Activated T-cell treated with anti-CD3 and anti-CD28 coated beads, Interleukin-2, amount 50 U/mL, for 4 hours (primary cell): ENCODE data around the gene RNF186. TPM values are rescaled to one million over a fixed set of nuclear protein-coding genes. Genes with fewer than 3 reads are reported as not detected.
"Not testable (repeated sequence)": the region's sequence is repeated elsewhere in the genome, so short reads cannot be mapped to it uniquely, and the experiment has no call there.

Experiments used
- ATAC-seq, 2 donors: fragments of 200-7000 bp; cut with Tn5 transposase; one replicate each; pipeline ENCODE4 v1.10.0; 2021
- DNase-seq: peaks from one replicate; pipeline ENCODE4 v3.0.0-alpha.2; 2020
- H3K27me3 Mint-ChIP-seq: one replicate; pipeline ENCODE4 v1.8.0; 2021; ENCODE audit warnings: low read depth, mixed read lengths
- H3K36me3 Mint-ChIP-seq: one replicate; pipeline ENCODE4 v1.8.0; 2022; ENCODE audit warnings: mixed read lengths; ENCODE audit not compliant: insufficient read depth
- H3K4me1 Mint-ChIP-seq: one replicate; pipeline ENCODE4 v1.8.0; 2021; ENCODE audit warnings: low read depth, mixed read lengths
- H3K4me3 Mint-ChIP-seq: one replicate; pipeline ENCODE4 v1.8.0; 2021; ENCODE audit warnings: mild to moderate bottlenecking, moderate library complexity, mixed read lengths
- H3K9me3 Mint-ChIP-seq: one replicate; pipeline ENCODE4 v1.8.0; 2021; ENCODE audit warnings: mixed read lengths
- total RNA-seq, 3 donors: library from RNA; stranded (reverse); gene quantifications; one replicate each; pipeline ENCODE4 v1.2.1, GENCODE V29; 2021

The RNF186 gene
- not detected for total RNA-seq

DNA sequence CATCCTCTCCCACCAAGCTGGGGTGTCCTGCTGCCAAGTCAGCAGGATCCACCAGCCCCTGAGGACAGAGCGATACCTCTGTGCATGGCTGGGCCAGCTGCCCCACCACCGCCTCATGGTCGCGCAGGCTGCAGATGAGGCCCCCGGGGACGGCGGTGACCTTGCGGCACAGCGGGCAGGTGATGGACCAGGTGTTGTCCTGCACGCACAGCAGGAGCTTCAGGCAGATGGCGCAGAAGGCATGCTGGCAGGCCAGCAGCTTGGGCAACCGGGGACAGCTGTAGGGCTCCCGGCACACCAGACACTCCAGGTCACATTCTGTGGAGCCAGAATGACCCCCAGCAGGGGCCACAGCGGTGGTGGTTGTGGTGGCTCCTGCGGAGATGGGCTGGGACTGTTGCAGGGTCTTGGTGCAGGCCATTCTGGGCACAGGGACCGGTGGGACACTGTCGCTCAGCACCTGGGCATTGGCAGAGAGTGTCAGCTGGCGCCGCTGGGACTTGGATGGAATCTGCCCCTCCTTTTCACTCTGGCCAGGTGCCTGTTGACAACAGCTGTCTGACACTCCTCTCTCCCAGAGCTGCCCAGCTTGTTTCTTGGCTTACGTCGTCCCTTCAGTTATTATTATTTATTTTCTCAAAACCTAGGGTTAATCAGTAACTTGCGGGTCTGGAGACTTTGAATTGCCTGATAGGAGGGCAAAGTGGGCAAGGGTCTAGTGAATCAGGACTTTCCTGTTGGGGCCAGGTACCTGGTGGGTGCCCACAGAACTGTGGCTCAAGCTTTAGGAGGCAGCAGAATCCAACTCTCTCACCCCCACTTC lies at the start of gene RNF186:
Gene RNF186, minus strand, starts transcription at position 603 of the 823 bp plus-strand sequence. Its CDS starts 182 bp downstream, at position 421.
- Mint-ChIP-seq H3K27me3 (peaks cover 5% of the 10 kb centered on the region), H3K4me3 (no peak within 1 kb of the TSS), H3K9me3 (no peaks in the 10 kb centered on the region), H3K36me3 (no peaks in the 10 kb centered on the region), H3K4me1 (no peaks in the 10 kb centered on the region)
- no peak for DNase-seq
- ATAC-seq = no peak

GRCh38 chr1:19864570-19865160 lies 49.6 kb upstream of the RNF186 start:
- no peak for ATAC-seq
- no peaks in the 10 kb centered on the region for H3K4me1 Mint-ChIP-seq
- peaks cover 6% of the 10 kb centered on the region for H3K9me3 Mint-ChIP-seq
- H3K4me3 Mint-ChIP-seq = no peak overlapping the region
- peaks cover 42% of the 10 kb centered on the region for H3K27me3 Mint-ChIP-seq
- no peaks in the 10 kb centered on the region for H3K36me3 Mint-ChIP-seq
- DNase-seq = no peak

DNA sequence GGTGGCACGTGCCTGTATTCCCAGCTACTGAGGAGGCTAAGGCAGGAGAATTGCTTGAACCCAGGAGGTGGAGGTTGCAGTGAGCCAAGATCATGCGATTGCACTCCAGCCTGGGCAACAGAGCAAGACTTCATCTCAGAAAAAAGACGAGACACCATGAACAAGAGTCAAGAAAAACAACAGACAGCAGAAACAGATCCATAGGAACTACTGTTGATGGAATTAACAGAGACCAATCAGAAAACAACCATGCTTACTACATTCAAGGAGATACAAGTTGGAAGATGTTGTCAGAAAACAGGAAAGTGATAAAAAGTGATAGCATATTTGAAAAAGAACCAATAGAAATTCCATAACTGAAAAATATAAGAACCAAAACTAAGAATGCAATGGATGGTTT lies 47.9 kb upstream of the RNF186 start:
- ATAC-seq (no peak), DNase-seq (no peak)
- Mint-ChIP-seq H3K36me3 (no peaks in the 10 kb centered on the region), H3K4me3 (no peak overlapping the region), H3K27me3 (peaks cover 40% of the 10 kb centered on the region), H3K4me1 (no peaks in the 10 kb centered on the region), H3K9me3 (peaks cover 6% of the 10 kb centered on the region)

- no peak for ATAC-seq
- Mint-ChIP-seq H3K4me3 (no peak overlapping the region), H3K36me3 (no peaks in the 10 kb centered on the region), H3K9me3 (peaks cover 6% of the 10 kb centered on the region), H3K4me1 (no peaks in the 10 kb centered on the region), H3K27me3 (peaks cover 44% of the 10 kb centered on the region)
- DNase-seq = no peak
Measured at GRCh38 chr1:19861842-19862530, 46.9 kb upstream of the RNF186 start.

DNA sequence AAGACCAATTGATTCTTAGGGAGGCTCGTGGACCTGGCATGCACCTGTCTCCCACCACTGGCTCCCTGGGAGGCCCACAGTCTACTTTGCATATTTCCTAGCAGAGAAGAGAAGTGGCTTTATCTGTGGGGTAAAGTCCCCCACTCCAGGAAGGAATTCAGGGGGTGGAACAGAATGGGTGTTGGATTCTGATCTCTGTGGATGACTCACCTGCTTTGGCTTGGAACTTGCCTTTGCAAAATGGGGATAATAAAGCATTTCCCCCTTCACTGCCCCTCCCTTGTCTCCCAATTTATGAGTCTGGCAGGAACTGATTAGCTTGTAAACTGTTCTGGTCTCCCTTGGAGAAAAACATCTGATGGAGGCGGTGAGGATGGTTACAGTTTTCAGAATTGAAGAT lies 46.0 kb upstream of the RNF186 start:
- no peaks in the 10 kb centered on the region for H3K36me3 Mint-ChIP-seq
- H3K4me3 Mint-ChIP-seq = no peak overlapping the region
- peaks cover 6% of the 10 kb centered on the region for H3K9me3 Mint-ChIP-seq
- H3K27me3 Mint-ChIP-seq = peaks cover 46% of the 10 kb centered on the region
- H3K4me1 Mint-ChIP-seq = no peaks in the 10 kb centered on the region
- DNase-seq (no peak), ATAC-seq (no peak)

DNA sequence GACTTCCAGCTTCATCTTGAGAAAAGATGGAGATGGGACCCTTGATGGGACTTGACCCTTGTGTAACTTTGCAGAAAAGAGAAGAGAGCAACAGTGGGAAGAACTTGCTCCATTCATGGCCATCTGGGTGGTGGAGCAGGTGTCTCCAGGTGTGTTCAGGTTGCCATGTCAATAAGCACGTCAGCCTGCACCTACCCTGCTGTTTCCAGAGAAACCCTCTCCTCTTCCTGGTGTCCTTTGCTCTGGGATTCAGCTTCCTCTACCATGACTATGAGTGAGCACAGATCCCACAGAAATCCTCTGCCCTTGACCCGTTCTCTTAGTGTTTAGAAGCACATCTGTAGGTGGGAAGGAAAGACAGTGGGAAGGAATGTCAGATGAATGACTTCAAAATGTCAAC lies 45.3 kb upstream of the RNF186 start:
- Mint-ChIP-seq H3K9me3 (peaks cover 6% of the 10 kb centered on the region), H3K27me3 (peaks cover 44% of the 10 kb centered on the region), H3K4me3 (no peak overlapping the region), H3K36me3 (no peaks in the 10 kb centered on the region), H3K4me1 (no peaks in the 10 kb centered on the region)
- DNase-seq (no peak), ATAC-seq (no peak)

GRCh38 chr1:19859876-19860275 lies 44.8 kb upstream of the RNF186 start:
- Mint-ChIP-seq H3K4me1 (no peaks in the 10 kb centered on the region), H3K36me3 (no peaks in the 10 kb centered on the region), H3K27me3 (peaks cover 43% of the 10 kb centered on the region), H3K9me3 (peaks cover 6% of the 10 kb centered on the region), H3K4me3 (no peak overlapping the region)
- no peak for DNase-seq
- no peak for ATAC-seq

GRCh38 chr1:19858893-19859292 lies 43.8 kb upstream of the RNF186 start:
- H3K9me3 Mint-ChIP-seq = peaks cover 6% of the 10 kb centered on the region
- ATAC-seq = no peak
- H3K4me3 Mint-ChIP-seq = no peak overlapping the region
- no peaks in the 10 kb centered on the region for H3K36me3 Mint-ChIP-seq
- no peaks in the 10 kb centered on the region for H3K4me1 Mint-ChIP-seq
- no peak for DNase-seq
- H3K27me3 Mint-ChIP-seq = peaks cover 35% of the 10 kb centered on the region

- Mint-ChIP-seq H3K4me1 (no peaks in the 10 kb centered on the region), H3K9me3 (no peaks in the 10 kb centered on the region), H3K4me3 (no peak overlapping the region), H3K27me3 (peaks cover 22% of the 10 kb centered on the region), H3K36me3 (no peaks in the 10 kb centered on the region)
- DNase-seq (no peak), ATAC-seq (no peak)
Measured at GRCh38 chr1:19854866-19855265, 39.8 kb upstream of the RNF186 start.

- Mint-ChIP-seq H3K27me3 (peaks cover 4% of the 10 kb centered on the region), H3K9me3 (no peaks in the 10 kb centered on the region), H3K4me3 (no peak overlapping the region), H3K4me1 (no peaks in the 10 kb centered on the region), H3K36me3 (no peaks in the 10 kb centered on the region)
- DNase-seq (no peak), ATAC-seq (no peak)
Measured at GRCh38 chr1:19852036-19852435, 37.0 kb upstream of the RNF186 start.

GRCh38 chr1:19850214-19850613 lies 35.1 kb upstream of the RNF186 start:
- Mint-ChIP-seq H3K9me3 (no peaks in the 10 kb centered on the region), H3K27me3 (peaks cover 6% of the 10 kb centered on the region), H3K4me3 (no peak overlapping the region), H3K4me1 (no peaks in the 10 kb centered on the region), H3K36me3 (no peaks in the 10 kb centered on the region)
- ATAC-seq (no peak), DNase-seq (no peak)

DNA sequence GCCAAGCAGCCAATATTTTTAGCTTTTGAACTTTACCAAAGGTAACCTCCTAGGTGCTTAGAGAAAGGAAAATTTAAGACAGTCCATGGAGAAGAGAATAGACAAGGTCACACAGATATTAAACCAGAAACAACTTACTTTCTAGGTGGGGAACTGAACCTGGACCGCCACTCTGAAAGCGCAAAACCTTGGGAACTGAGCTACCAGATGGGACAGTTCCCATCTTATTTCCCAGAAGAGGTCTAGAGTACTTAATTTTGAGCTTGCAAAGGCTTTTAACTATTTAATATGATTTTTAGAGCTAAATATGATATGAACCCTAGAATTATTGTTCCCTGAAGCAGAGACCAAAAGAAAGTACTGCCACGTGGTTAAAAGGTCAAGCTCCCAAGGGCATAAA lies 34.2 kb upstream of the RNF186 start:
- H3K36me3 Mint-ChIP-seq, H3K4me1 Mint-ChIP-seq, H3K9me3 Mint-ChIP-seq, H3K4me3 Mint-ChIP-seq, ATAC-seq, DNase-seq: not testable (repeated sequence)
- peaks cover 13% of the 10 kb centered on the region for H3K27me3 Mint-ChIP-seq

DNA sequence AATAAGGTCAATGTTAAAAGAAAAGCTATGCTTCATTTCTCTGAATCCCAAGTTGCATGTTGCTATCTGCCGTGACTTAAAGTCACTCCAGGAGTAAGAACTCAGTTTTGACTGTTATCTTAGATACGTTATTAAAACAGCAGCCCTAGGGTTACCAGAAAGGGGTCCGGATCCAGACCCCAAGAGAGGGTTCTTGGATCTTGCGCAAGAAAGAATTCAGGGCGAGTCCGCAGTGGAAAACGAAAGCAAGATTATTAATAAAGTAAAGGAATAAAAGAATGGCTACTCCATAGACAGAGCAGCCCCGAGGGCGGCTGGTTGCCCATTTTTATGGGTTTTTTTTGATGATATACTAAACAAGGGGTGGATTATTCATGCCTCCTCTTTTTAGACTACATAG lies 32.3 kb upstream of the RNF186 start:
- not testable (repeated sequence) for H3K9me3 Mint-ChIP-seq, DNase-seq, H3K4me1 Mint-ChIP-seq, ATAC-seq, H3K4me3 Mint-ChIP-seq, H3K36me3 Mint-ChIP-seq
- peaks cover 13% of the 10 kb centered on the region for H3K27me3 Mint-ChIP-seq

- Mint-ChIP-seq H3K9me3 (no peaks in the 10 kb centered on the region), H3K4me1 (no peaks in the 10 kb centered on the region), H3K27me3 (peaks cover 13% of the 10 kb centered on the region), H3K36me3 (no peaks in the 10 kb centered on the region), H3K4me3 (no peak overlapping the region)
- DNase-seq = no peak
- no peak for ATAC-seq
Measured at GRCh38 chr1:19846338-19846737, 31.3 kb upstream of the RNF186 start.

DNA sequence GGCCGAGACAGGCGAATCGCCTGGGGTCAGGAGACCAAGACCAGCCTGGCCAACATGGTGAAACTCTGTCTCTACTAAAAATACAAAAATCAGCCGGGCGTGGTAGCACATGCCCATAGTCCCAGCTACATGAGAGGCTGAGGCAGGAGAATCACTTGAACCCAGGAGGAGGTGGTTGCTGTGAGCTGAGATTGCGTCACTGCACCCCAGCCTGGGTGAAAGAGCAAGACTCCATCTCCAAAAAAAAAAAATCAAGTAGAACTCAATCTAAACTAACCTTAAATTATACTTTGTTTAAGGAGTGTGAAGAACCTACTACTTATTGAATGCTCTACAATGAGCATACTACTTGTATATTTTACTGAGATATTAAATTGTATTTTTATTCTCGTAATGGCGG lies 30.5 kb upstream of the RNF186 start:
- no peak for ATAC-seq
- Mint-ChIP-seq H3K36me3 (no peaks in the 10 kb centered on the region), H3K4me1 (peaks cover 3% of the 10 kb centered on the region), H3K4me3 (no peak overlapping the region), H3K9me3 (no peaks in the 10 kb centered on the region), H3K27me3 (peaks cover 13% of the 10 kb centered on the region)
- DNase-seq = no peak
